HG03064 (cell line): Measurements from ENCODE around the gene RNGTT.
A peak's percentile ranks its signal among the peaks of the same experiment; 100 is the strongest.
"Not testable (repeated sequence)": the region's sequence is repeated elsewhere in the genome, so short reads cannot be mapped to it uniquely, and the experiment has no call there.

ENCODE experiments used
- ATAC-seq: cut with Tn5 transposase; IDR thresholded peaks from one replicate; pipeline ENCODE4 v1.9.1; 2021; ENCODE audit warnings: low read depth; ENCODE audit not compliant: unreplicated experiment

RNGTT gene

DNA sequence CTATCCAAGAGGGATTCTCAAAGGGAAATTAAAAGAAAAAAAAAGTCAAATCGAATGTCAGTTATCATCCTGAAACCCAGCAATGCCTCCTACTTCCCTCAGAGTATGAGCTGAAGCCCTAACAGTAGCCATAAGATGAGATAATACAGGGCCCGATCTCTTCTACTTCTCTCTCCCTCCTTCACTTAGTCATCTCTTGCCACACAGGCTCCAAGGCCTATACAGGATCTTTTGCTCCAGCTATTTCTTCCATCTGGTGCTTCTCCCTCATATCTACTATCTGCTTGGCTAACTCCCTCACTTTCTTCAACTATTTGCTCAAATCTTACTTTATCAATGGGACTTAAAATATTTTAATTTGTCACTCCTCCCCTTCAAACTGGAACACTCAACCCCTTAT, 215.3 kb downstream of the RNGTT start:
- no peak for ATAC-seq

DNA sequence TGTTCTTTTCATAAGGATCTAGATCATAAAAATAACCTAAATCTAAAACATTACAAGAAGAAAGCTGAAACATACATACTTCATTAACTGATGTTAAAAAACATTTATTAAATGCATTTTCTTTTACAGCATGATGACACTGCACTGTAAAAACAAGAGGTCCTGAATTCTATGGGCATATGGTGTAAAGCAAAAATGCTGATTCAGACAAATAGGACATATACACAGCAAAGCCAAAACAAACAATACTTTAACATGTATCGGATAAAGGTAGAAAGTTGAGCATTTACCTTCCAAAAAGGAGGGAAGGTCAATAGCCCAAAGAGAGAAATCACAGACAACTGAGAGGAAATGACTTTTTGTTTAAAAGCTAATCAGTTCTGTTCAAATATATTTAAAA, 221.5 kb downstream of the RNGTT start:
- ATAC-seq = no peak

DNA sequence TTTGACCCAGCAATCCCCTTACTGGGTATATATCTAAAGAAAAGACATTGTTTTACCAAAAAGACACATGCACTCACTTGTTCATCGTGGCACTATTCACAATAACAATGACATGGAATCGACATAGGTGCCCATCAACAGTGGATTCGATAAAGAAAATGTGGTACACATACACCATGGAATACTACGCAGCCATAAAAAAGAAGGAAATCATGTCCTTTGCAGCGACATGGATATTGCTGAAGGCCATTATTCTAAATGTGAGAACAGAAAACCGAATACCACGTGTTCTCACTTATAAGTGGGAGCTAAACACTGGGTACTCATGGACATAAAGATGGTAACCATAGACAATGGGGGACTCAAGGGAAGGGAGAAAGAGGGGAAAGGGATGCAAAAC, 222.3 kb downstream of the RNGTT start:
- ATAC-seq = no peak

DNA sequence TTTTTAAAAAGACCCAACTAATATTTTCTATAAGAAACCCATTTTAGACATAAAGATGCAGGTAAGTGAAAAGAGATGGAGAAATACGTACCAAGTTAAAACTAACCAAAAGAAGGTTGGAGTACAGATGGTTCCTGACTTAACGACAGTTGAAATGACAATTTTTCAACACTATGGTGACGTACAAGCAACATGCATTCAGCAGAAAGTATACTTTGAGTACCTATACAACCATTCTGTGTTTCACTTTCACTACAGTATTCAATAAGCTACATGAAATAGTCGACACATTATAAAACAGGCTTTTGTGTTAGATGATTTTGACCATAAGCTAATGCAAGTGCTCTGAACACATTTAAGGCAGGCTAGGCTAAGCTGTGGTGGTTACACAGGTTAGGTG, 228.9 kb downstream of the RNGTT start:
- no peak for ATAC-seq

DNA sequence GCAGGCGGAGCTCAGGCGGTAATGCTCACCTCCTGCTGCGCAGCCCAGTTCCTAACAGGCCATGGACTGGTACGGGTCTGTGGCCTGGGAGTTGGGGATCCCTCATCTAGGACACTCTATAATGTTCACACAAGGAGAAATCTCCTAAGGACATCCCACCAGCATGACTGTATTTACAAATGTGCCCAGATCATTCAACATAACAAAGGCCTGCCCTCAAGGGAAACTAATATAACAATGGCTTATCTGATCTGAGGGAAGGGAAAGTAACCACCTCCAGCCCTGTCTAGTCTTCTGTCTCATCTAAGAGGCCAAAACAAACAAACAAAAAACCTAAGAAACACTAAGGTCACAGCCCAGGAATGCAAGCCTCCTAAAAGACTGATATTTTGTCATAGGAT, 232.8 kb downstream of the RNGTT start:
- no peak for ATAC-seq

DNA sequence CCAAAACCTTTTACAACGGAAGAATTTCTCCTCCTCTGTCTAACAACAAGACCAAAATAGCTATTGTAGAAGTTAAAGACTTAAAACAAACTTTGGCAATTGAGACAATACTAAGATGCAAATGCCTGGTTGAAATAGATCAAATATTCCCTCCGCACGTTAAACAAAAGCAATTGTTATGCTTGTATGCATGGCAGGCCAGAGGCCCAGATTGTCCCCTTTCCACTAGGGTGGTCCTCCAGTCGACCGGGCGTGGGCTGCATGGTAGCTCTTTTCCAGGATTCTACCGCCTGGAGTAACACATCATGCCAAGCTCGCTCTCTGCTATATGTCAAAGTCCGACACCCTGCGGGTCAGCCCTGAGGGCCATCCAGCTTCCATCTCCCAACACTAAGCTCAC, 234.7 kb downstream of the RNGTT start:
- ATAC-seq = no peak

DNA sequence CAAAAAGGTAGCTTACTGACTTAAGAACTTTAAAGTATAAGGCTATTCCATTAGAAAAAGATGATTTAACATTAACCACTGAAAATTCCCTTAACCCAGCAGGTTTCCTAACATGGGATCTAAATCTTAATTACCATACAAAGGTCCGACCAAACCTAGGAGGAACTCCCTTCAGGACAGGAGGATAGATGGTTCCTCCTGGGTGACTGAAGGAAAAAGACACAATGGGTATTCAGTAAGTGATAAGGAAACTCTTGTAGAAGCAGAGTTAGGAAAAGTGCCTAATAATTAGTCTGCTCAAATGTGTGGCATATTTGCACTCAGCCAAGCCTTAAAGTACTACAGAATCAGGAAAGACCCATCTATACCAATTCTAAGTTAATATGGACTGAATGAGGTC, 237.0 kb downstream of the RNGTT start:
- not testable (repeated sequence) for ATAC-seq

DNA sequence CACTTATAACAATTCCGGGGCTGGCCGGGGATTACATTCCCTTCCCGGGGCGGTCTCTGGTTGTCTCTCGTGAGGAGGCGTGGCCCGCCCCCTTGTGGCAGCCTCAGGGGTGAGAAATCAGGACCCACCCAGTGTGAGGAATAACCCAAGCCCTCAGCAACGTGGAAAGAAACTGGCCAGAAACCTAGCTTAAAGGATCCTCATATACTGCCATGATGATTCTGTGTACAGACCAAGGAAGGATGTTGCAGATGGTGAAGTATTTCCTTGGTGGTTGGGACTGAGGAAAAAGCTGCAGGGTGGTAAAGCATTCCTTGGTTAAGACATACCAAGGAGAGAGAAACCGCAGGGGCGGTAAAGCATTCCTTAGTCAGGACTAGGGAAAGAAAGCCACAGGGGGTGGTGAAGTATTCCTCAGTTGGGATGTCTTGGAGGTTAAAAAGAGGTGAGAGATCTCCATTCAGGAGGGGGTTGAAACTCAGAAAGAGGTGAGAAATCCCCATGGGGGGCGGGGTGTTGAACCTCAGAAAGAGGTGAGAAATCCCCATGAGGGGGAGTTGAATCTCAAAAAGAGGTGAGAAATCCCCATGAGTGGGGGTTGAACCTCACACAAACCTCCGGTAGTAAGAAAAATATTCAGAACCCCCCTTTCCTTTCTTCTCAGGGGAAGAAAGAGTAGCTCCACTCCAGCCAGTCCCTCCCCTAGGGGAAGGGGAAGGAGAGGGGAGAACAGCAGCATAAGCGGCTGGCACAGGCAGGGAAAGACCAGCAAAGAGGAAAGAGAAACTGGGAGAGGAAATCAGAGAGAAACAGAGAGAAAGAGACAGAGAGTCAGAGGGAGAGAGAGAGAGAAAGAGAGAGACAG, 238.1 kb downstream of the RNGTT start:
- no peak for ATAC-seq

DNA sequence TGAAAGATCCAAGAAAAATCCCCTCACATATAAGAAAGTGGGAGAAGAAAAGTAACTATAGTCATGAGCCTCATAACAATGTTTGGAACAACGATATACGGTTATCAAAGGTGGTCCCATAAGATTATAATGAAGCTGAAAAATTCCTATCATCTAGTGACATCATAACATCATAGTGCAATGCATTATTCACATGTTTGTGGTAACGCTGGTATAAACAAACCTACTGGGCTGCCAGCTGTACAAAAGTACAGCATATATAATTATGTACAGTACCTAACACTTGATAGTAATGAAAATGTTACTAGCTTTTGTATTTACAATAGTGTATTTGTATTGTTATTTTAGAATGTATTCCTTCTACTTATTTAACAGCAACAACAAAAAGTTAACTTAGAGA, 240.7 kb downstream of the RNGTT start:
- ATAC-seq = no peak

DNA sequence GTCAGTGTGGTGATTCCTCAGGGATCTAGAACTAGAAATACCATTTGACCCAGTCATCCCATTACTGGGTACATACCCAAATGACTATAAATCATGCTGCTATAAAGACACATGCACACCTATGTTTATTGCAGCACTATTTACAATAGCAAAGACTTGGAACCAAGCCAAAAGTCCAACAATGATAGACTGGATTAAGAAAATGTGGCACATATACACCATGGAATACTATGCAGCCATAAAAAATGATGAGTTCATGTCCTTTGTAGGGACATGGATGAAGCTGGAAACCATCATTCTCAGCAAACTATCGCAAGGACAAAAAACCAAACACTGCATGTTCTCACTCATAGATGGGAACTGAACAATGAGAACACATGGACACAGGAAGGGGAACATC, 247.0 kb downstream of the RNGTT start:
- not testable (repeated sequence) for ATAC-seq

DNA sequence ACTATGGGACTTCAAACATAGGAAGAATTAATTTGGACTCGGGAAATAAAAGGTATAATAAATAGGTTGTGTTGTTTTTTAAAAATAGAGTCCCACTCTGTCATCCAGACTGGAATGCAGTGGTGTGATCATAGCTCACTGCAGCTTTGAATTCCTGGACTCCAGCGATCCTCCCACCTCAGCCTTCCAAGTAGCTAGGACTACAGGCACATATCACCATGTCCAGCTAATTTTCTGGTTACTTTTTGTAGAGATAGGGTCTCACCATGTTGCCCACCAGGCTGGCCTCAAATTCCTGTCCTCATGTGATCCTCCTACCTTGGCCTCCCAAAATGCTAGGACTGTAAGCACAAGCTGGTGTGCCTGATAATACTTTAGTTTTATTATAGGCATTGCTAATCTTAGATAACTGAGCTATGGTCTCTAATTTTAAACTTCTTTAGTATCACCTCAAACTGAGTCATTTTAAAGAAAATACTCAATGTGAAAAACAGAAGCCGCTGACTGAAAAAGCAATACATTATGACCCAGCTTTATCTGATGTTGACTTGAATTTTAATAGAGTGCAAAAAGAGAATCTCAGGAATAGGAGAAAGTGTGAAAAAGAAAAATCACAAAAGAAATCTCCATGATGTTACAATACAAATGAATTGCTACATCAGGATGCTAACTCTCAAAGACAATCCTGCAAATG, 251.0 kb downstream of the RNGTT start:
- ATAC-seq = no peak

DNA sequence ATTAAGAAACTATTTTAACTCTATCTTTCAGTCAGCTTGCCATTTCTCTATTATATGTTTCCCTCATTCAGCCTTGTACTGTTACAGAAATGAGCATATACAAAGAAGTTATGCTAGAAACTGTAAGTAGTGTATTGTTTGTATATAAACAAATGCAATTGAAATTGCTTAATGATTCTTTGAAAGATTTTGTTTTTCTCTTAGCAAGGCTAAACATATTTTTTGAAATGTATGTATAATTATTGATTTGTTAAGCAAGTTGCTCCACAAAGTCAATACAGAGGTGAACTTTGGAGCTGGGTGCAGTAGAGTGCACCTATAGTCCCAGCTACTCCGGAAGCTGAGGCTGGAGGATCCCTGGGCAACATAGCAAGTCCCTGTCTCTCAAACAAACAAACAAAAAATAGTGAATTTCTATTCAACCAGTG, 253.6 kb downstream of the RNGTT start:
- no peak for ATAC-seq

DNA sequence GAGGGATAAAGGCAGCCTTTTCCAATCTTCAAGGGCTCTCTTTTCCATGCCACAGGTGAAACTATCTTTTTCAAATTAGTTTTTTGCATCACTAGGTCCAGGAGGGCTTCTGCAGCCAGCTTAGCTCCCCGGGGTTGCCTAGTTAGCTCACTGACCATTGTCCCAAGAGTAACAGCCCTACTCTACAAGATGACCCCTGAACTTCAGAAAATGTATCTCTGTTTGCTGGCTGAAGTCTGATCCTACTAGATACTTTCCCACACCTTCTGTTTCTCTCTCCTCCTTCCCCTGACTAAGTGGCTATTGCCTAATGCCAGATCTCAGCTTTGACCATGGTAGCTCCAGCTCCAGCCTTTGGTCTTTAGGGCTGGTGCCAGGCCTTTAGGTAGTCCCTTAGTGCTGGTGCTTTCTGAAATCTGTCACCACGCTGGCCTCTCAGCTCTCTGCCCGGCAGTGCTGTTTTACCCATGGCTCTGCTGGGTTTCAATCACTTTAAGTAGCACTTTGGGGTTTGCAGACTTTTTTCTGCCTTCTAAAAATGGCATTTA, 255.1 kb downstream of the RNGTT start:
- no peak for ATAC-seq

DNA sequence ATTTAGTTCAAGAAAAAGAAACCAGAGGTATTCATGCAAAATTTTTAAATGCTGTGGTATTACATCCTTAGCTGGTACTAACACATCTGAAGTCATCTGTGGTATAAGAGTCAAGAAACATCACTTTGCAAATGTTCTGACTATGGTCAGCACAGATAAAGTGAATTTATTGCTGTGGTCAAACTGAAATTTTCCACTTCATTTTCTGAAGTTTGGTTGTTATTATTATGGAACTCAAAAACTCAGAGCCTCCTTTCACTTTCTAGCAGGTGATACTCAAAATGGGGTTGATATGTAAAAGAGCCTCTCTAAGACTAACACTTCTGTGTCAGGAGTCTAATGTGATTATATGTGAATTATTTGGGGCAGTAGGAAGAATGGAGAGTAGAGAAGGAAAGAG, 257.8 kb downstream of the RNGTT start:
- ATAC-seq = peak; percentile 87

DNA sequence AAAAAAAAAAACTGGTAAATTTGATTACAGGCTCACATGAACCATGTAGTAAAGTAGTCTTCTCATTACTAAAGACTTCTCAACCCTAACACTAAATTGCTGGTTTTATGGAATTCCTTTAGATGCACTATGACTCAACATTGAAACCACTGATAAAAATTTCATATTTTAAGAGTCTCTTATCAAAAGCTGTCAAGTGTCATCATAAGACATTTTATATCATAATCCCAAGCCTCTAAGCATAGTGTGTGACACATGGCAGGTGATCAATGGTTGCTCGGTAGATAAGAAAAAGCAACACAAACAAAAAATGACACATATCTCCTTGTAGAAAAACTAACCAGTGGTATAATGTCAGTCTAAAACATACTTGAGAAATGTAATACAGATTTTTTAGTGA, 258.4 kb downstream of the RNGTT start:
- no peak for ATAC-seq

DNA sequence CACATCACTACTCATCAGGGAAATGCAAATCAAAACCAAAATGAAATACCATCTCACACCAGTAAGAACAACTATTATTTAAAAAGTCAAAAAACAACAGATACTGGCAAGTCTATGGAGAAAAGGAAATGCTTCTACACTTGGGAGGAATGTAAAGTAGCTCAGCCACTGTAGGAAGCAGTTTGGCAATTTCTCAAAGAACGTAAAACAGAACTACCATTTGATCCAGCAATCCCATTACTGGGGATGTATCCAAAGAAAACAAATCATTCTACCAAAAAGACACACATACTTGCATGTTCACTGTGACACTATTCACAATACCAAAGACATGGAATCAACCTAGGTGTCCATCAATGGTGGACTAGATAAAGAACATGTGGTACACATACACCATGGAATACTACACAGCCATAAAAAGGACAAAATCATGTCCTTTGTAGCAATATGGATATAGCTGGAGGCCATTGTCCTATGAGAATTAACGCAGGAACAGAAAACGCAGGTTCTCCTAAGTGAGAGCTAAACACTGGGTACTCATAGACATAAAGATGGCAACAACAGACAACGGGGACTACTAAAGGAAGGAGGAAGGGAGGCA, 260.4 kb downstream of the RNGTT start:
- ATAC-seq = no peak

DNA sequence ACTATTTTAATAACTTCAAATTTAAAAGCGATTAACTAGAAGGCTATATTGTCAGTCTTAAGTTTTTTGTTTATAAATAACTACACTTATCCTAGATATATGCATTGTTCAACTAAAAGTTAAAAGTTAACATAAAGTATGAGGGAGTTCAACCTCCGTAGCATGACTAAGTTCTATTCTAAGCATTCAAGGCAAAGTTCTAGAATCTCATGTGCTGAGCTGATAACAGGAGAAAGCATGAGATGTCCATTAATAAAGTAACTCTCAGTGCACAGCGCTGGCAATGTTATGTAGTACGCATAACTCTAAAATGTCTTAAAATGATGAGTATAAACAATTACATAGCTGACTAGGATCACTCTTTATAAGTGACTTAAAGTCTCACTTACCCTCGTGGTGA, 264.8 kb downstream of the RNGTT start:
- no peak for ATAC-seq

DNA sequence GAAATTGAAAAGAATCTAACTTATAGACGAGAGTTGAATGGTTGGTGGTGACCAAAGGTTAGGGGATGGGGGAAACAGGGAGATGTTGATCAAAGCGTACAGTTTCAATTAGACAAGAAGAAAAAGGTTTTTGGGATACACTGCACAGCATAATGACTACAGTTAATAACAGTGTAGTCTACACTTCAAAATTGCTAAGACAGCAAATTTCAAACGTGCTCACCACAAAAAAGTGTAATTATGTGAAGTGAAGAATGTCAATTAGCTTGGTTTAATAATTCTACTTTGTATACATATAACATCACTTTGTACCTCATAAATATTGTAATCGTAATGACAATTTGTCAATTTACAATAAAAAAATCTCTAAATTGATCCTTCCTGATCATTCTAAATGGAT, 267.5 kb downstream of the RNGTT start:
- ATAC-seq = no peak

DNA sequence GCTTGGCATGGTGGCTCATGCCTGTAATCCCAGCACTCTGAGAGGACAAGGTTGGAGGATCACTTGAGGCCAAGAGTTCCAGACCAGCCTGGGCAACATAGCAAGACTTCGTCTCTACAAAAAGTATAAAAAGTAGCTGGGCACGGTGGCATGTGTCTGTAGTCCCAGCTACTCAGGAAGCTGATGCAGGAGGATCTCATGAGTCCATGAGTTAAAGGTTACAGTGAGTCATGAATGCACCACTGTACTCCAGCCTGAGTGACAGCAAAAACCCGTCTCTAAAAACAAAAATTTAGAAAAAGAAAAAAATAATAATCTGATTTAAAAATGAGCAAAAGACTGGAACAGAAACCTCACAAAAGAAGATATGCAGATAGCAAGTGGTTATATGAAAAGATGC, 279.7 kb downstream of the RNGTT start:
- no peak for ATAC-seq

DNA sequence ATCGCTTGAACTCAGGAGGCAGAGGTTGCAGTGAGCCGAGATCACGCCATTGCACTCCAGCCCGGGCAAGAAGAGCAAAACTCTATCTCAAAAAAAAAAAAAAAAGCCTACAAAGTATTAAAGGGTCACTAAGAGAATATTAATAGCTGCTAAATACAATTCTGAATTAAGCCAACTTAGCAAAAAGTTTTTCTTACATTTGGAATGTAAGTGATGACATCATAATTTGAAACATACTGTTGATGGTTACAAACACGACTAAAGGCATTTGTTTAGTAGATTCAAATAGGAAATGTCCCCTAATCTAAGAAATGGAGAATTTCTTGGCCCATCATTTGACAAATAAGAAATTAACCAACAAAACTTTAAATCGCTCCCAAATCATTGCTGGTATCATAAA, 282.8 kb downstream of the RNGTT start:
- no peak for ATAC-seq

DNA sequence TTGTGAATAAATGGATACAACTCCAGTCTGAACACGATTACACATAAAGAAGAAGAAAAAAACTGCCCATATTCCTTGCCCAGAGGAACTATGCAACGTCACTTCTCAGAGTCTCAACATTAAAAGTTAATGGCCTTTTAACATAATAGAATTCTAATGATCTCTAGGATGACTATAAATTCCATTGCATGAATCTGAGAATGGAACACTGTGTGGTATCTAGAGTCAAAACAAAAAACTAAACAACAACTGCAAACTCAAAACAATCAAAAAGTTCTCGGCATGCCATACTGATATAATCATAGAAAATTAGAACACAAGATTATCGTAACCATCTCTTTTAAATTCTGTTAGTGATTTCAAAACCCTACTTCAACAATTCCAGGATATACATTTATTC, 283.6 kb downstream of the RNGTT start:
- no peak for ATAC-seq
